Kidney epithelial cell (primary cell): Measurements from ENCODE around the gene NR2C2. TPM values are rescaled to one million over a fixed set of nuclear protein-coding genes. Genes with fewer than 3 reads are reported as not detected.

Source experiments
- DNase-seq: peaks from one replicate; pipeline ENCODE4 v3.0.0-alpha.2; 2010; ENCODE audit warnings: low read depth
- H3K27me3 ChIP-seq: 2 replicates; pipeline ENCODE4 v1.6.0; 2011; ENCODE audit warnings: low read length; ENCODE audit not compliant: control insufficient read depth, insufficient read depth
- H3K36me3 ChIP-seq: 2 replicates; pipeline ENCODE4 v1.5.1; 2011; ENCODE audit warnings: low read length; ENCODE audit not compliant: control insufficient read depth, insufficient read depth
- H3K4me3 ChIP-seq: 2 replicates; pipeline ENCODE4 v1.5.1; 2011; ENCODE audit warnings: low read depth, mild to moderate bottlenecking, control low read depth, low read length
- CTCF ChIP-seq: IDR thresholded peaks from 2 replicates; pipeline ENCODE4 v1.5.1; 2011; ENCODE audit warnings: mild to moderate bottlenecking, moderate library complexity, low read length, control low read depth, inconsistent platforms; ENCODE audit not compliant: insufficient read depth, poor library complexity, severe bottlenecking
- total RNA-seq: library from RNA; depleted of rRNA; stranded (reverse); fragments of >200 nt; gene quantifications from 2 replicates; pipeline ENCODE4 v1.2.3, GENCODE V29; 2015

Gene NR2C2
- total RNA-seq, 1 donor from 2014 or later: 33.6 TPM

DNA sequence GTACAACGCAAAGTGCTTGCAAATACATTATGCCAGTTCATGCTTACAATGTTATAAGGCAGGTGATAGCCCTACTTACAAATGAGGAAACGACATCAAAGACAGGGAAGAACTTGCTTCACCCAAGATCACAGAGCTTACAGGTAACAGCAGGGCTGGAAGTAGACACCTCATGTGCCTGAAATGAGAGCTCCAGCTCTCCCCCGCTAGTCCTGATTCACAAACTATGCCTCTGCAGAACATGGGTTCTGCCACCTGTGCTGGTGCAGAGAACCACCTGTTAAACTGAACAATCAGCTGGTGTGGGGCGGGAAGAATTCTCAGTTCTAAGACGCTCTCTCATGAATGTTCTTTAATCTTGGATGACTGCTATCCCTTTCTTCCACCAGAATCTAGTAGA is 144.2 kb downstream of the NR2C2 start:
- Histone ChIP-seq H3K27me3 (no peaks in the 10 kb centered on the region), H3K36me3 (peaks cover 1% of the 10 kb centered on the region), H3K4me3 (no peak overlapping the region)
- no peak for TF ChIP-seq CTCF
- no peak for DNase-seq

GRCh38 chr3:15092686-15093085 is 145.3 kb downstream of the NR2C2 start:
- H3K27me3 ChIP-seq: no peaks in the 10 kb centered on the region
- no peak for DNase-seq
- no peak overlapping the region for H3K4me3 ChIP-seq
- no peak for TF ChIP-seq CTCF
- peaks cover 1% of the 10 kb centered on the region for H3K36me3 ChIP-seq

GRCh38 chr3:15094187-15094875 is 146.9 kb downstream of the NR2C2 start:
- Histone ChIP-seq H3K27me3 (no peaks in the 10 kb centered on the region), H3K4me3 (no peak overlapping the region), H3K36me3 (peaks cover 1% of the 10 kb centered on the region)
- no peak for TF ChIP-seq CTCF
- DNase-seq: no peak

DNA sequence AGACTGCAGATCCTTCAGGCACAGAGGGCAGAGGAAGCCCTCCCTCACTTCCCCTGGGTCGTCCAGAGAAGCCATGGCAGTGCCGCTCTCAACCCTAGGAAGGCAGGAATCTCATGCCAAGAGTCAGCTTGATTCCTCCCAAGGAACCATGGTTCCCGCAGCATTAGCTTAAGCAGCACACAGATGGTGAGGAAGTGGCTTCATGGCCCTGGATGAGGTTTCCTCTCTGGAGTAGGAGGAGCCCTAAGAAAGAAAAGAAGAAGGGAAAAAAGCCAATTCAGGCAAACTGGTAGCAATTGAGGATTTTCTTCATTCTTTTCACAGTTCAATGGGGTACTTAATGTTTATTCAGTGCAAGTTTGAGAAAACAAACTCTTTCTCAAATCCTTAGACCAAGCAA is 148.7 kb downstream of the NR2C2 start:
- no peak for TF ChIP-seq CTCF
- Histone ChIP-seq H3K4me3 (no peak overlapping the region), H3K27me3 (no peaks in the 10 kb centered on the region), H3K36me3 (peaks cover 1% of the 10 kb centered on the region)
- no peak for DNase-seq

DNA sequence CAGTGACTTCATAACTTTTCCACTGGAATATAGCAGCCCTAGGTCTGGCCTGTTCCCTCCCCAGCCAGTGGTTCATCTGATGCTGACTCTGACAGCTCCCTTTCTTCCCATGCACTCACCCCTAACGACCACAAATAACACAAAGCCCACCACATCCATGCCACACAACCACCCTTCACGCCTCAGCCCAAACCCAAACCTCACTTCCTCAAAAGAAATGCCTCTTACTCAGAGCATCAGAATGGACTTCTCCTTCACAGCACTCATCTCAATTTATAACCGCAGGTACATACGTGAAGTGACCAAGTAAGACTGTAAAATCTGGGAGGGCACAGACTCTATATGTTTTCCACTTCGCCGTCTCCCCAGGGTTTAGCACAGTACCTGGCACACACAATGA is 150.5 kb downstream of the NR2C2 start:
- peak overlapping the region; percentile 73 for H3K4me3 ChIP-seq
- H3K36me3 ChIP-seq: peaks cover 1% of the 10 kb centered on the region
- H3K27me3 ChIP-seq: no peaks in the 10 kb centered on the region
- peak; percentile 32 for DNase-seq
- TF ChIP-seq CTCF: no peak

Other genes starting within 250 kb of the NR2C2 start
- gene FGD5, start 128.6 kb upstream of the NR2C2 start, total RNA-seq: 1.1 and 1.4 TPM in 2 replicates
- 22.0 and 38.4 TPM in 2 replicates for gene MRPS25, start 117.7 kb downstream of the NR2C2 start, total RNA-seq
- 21.1 and 23.9 TPM in 2 replicates for gene RBSN, start 151.6 kb downstream of the NR2C2 start, total RNA-seq